ENCODE data around the gene NIP7.

NIP7 gene

GRCh38 chr16:69376393-69377059 is 37.0 kb downstream of the NIP7 start:
- in situ Hi-C loops (cut with MboI; ENCODE audit: low sequenced_read_pairs, unreplicated experiment) = loop anchor here (25.0 kb wide), 1 partner anchor 561 kb away; no protein-coding TSS in a partner anchor
- TF ChIP-seq CTCF (IDR thresholded peaks at IDR 0.05; ENCODE audit: borderline replicate concordance, control extremely low read depth, extremely low read depth, insufficient read depth, missing control alignments) = no peak
- no peak for DNase-seq (ENCODE audit: low spot score)

GRCh38 chr16:69378036-69378435 is 38.5 kb downstream of the NIP7 start:
- no peak for DNase-seq (ENCODE audit: low spot score)
- in situ Hi-C loops (cut with MboI; ENCODE audit: low sequenced_read_pairs, unreplicated experiment) = loop anchor here (25.0 kb wide), 1 partner anchor 559 kb away; no protein-coding TSS in a partner anchor
- no peak for TF ChIP-seq CTCF (IDR thresholded peaks at IDR 0.05; ENCODE audit: borderline replicate concordance, control extremely low read depth, extremely low read depth, insufficient read depth, missing control alignments)

GRCh38 chr16:69378760-69379159 is 39.2 kb downstream of the NIP7 start:
- TF ChIP-seq CTCF (IDR thresholded peaks at IDR 0.05; ENCODE audit: borderline replicate concordance, control extremely low read depth, extremely low read depth, insufficient read depth, missing control alignments) = no peak
- DNase-seq (ENCODE audit: low spot score) = no peak
- in situ Hi-C loops (cut with MboI; ENCODE audit: low sequenced_read_pairs, unreplicated experiment) = loop anchor here (25.0 kb wide), 1 partner anchor 559 kb away; no protein-coding TSS in a partner anchor

- in situ Hi-C loops (cut with MboI; ENCODE audit: low sequenced_read_pairs, unreplicated experiment) = loop anchor here (25.0 kb wide), 1 partner anchor 556 kb away; no protein-coding TSS in a partner anchor
- DNase-seq (ENCODE audit: low spot score) = no peak
- TF ChIP-seq CTCF (IDR thresholded peaks at IDR 0.05; ENCODE audit: borderline replicate concordance, control extremely low read depth, extremely low read depth, insufficient read depth, missing control alignments) = no peak
Measured at GRCh38 chr16:69381231-69381630, 41.7 kb downstream of the NIP7 start.

- TF ChIP-seq CTCF (IDR thresholded peaks at IDR 0.05; ENCODE audit: borderline replicate concordance, control extremely low read depth, extremely low read depth, insufficient read depth, missing control alignments) = no peak
- in situ Hi-C loops (cut with MboI; ENCODE audit: low sequenced_read_pairs, unreplicated experiment) = loop anchor here (25.0 kb wide), 1 partner anchor 555 kb away; no protein-coding TSS in a partner anchor
- DNase-seq (ENCODE audit: low spot score) = no peak
Measured at GRCh38 chr16:69382421-69382820, 42.8 kb downstream of the NIP7 start.

- no peak for TF ChIP-seq CTCF (IDR thresholded peaks at IDR 0.05; ENCODE audit: borderline replicate concordance, control extremely low read depth, extremely low read depth, insufficient read depth, missing control alignments)
- in situ Hi-C loops (cut with MboI; ENCODE audit: low sequenced_read_pairs, unreplicated experiment) = loop anchor here (25.0 kb wide), 1 partner anchor 552 kb away; no protein-coding TSS in a partner anchor
- no peak for DNase-seq (ENCODE audit: low spot score)
Measured at GRCh38 chr16:69384974-69385373, 45.4 kb downstream of the NIP7 start.

All from GM13976 (cell line).